ENCODE measurements around the gene GNAL.

The GNAL gene

DNA sequence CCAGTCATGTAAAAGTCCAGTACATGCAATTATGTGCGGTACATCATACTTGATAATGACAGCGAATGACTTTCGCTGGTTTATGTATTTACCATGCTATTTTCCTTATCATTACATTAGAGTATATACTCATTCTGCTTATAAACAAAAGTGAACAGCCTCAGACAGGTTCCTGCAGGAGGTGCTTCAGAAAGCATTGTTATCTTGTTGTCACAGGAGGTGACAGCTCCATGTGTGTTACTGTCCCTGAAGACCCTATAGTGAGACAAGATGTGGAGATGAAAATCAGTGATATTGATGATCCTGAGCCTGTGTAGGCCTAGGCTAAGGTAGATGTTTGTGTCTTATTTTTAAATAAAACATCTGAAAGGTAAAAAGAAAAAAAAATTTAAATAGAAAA is 234.4 kb downstream of the GNAL start:
- no peak for ATAC-seq

DNA sequence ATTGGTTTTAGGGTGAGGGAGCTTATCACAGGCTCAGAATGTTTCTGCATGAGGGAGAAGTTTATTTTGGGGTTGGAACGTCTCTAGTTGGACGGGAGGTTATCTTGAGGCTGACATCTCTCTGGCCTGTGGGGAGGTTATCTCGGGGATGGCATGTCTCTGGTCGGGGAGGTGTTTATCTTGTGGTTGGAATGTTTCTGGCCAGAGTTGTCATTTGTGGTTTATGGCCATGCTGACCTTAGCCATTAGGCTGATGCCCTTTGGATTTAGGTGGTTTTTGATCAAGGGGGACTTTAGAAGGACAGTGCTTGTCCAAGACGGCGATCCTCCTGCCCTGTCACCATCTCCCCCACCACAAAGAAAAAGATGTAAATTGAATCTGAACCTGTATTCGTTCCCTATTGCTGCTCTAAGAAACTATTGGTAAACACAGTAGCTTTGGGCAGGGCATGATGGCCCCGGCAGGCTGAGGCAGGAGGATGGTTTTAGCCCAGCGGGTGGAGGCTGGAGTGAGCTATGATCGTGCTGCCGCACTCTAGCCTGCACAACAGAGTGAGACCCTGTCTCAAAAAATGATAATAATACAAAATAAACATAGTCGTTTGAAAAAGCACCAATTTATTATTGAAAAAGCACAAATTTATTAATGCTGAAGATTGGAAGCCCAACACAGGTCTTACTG is 236.9 kb downstream of the GNAL start:
- no peak for ATAC-seq

DNA sequence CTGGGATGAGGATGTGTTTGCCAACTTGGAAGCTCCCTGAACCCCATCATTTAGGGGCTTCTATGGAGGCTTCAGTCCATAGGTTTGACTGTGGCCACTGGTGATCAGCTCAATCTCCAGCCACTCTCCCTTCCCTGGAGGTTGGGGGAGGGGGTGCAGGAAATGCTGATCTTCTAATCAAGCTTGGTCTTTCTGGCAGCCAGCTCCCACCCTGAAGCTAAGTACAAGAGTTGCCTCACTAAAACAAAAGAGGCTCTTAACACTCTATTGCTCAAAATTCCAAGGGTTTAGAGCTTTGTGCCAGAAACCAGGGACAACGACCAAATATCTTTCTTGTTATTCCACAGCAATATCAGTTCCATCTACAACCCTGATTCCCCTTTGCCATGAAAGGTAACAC is 238.4 kb downstream of the GNAL start:
- no peak for ATAC-seq

DNA sequence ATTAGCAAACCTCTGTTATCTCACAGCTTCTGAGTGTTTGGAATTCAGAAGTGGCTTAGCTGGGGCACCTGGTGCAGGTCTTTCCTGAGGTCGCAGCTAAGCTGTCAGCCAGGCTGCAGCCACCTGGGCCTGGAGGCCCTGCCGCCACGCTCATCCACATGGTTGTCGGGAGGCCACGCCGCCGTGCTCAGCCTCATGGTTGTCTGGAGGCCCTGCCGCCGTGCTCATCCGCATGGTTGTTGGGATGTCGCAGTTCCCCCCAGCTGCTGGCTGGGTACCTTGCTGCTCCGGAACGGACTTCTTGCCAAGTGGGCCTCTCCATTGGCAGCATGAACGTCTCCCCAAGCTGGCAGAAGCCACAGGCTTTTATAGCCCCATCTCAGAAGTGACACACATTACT is 243.3 kb downstream of the GNAL start:
- no peak for ATAC-seq

All from activated CD4-positive, CD25-positive, alpha-beta regulatory T cell treated with anti-CD3 and anti-CD28 coated beads, Interleukin-2, amount 50 U/mL, for 24 hours (primary cell).